HG02981 (cell line): ENCODE measurements around the gene CNTN4.
"Not testable (repeated sequence)": the region's sequence is repeated elsewhere in the genome, so short reads cannot be mapped to it uniquely, and the experiment has no call there.

ENCODE experiments used
- ATAC-seq: cut with Tn5 transposase; IDR thresholded peaks from one replicate; pipeline ENCODE4 v1.9.1; 2021; ENCODE audit warnings: mild to moderate bottlenecking, moderate library complexity; ENCODE audit not compliant: unreplicated experiment

Gene CNTN4

DNA sequence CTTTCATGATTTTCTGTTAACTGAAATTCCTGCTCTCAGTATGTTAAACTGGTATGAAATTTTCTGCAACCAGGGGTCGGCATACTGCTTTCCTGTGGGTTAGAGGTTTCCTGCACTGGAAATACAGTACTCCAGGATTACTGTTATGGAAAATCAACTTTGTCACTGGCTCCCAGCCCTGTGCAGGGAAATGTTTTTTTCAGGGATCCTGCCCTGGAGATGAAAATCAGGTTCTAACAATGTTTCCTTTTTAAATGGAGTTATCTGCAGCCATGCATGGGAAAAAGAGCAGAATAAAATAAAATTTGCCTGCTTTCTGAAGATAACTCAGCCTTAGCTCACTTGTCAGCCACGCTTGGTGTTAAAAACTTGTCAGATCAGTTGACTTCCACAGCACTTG lies 791.1 kb downstream of the CNTN4 start:
- no peak for ATAC-seq

DNA sequence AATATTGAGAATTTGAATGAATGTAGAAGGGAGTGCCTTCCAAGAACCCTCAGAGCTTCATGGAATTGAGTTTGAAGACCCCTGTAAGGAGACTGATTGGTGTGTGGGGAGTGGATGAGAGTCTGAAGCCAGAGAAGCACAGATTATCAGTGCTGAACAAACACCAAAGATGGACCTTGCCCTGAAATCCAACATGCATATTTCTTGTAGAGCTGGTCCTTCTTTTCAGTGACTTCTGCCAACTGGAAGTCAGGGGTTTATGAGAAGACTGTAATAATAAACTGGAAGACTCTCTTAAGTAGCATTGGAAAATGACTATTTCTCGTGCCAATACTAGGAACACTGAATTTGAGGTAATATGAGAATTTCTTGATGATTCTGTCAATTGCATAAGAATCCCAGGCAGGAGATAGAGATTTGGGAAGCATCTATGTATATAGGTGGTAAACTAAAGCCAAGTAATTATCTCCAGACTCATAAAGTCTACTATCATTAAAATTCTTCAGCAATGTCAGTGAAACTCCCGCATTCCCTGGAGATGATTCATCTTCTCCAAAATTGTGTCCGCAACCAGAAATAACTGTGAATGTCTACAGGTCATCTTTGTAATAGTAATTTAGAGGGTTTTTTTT lies 797.8 kb downstream of the CNTN4 start:
- no peak for ATAC-seq

DNA sequence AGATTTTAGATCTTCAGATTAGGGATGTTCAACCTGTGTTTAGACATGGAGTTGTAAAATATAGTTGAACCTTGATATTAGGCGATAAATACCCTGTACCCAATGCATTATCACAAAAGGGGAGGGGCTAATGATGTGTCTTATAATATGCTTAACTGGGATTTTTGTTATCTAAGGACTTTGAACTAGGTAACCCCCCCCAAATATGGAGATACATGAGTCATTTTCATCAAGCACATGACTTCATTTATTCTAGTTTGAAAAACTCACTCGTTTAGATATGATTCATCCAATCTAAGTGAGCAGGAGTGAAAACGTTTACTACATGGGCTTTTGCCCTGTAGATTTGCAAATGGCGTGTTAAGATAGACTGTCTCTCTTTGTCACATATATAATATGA lies 799.2 kb downstream of the CNTN4 start:
- no peak for ATAC-seq

DNA sequence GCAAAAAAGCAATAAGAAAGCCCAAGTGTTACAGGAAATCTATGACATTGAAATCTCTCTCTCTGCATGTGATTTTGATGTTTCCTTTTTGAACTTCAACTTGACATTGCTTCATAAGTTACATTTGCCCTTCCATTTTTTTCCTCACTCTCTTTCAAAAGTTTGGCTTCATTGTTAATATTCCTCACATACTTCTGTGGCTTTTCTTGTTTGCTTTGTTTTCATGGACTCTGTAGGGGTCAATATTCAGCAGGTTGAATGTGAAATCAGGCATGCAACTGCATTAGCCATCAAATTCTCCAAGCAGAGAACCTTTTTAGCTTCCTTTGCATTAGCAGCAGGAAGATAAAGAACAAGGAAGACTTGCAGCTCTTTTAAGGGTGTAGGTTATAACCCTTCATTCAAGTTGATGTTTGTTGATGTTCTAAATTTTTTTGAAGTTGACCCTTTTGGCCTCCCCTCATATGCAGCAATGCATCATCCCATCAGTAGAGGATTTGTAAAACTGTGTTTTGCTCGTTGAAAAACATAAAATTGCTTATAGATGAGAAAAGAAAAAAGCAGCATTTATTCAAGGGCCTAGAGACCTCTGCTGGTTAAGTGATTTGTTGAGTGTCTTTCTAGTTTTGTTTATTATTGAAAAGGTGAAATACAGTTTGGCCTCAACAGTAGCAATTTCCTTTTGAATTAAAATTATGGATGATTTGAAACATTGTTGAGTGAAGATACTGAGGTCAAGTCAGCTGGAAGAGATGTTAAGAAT lies 800.1 kb downstream of the CNTN4 start:
- ATAC-seq, result no peak

DNA sequence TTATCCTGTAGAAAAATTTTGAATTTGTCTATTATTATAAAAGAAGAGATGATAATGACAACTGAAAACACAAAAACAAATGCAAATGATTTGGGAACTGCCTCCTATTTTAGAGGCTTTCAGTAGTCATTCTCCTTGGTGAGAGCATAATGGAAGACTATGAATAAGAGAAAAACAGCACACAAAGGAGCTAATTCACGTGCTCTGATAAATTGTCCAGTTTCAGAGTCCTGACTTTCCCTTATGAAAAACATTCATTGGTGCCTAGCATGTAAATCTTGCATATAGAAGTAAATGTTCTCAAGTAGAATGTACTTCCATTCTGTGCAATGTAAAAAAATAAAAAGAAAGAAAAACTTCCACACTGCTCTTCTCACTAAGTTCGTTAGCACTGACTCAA lies 805.4 kb downstream of the CNTN4 start:
- no peak for ATAC-seq

DNA sequence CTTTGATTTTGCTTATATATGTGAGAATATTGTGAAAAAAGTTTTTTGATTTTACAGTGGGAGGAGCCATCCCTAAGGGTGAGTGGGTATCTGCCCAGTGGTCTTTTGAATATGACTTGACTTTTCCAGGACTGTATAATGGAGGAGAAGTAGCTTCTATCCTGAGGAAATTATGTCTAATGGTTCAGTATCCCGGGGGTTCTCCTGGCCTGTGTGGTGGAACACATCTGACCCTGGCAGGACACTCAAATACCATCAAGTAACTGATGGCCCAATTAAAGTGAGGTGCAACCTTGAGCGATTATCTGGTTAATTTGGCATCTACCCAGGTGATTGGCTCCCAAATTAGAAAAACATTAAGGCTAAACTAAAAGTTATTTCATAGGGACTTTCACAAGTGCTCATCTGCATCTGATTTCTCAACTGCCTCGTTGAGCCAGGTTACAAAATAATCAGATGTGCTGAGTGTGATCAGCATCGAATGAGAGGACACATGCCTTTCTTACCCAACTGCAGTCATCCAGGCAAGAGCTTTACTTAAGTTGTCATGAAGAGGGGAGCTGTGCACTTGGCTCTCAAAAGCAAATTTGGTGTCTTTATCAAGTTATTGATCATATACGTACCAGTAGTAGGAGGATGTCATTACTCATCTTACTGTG lies 810.2 kb downstream of the CNTN4 start:
- no peak for ATAC-seq

DNA sequence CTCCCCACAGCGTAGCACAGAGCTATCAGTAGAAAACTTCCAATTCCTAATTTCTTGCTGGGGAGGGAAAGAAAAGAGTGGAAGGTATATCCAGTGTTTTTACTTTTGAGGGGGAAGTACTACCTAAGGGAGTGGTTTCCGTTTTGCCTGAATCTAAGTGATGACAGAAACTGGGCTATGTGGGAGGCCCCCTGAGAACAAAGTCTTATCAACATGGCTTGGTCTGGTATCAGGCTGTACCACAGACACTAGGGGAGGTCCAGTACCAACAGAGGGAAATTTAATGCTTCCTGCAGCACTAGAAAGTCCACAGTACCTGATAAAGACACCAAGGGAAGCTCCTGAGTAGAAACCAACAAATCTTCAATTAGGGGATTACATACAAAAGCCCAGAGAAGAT lies 812.3 kb downstream of the CNTN4 start:
- ATAC-seq, result no peak

DNA sequence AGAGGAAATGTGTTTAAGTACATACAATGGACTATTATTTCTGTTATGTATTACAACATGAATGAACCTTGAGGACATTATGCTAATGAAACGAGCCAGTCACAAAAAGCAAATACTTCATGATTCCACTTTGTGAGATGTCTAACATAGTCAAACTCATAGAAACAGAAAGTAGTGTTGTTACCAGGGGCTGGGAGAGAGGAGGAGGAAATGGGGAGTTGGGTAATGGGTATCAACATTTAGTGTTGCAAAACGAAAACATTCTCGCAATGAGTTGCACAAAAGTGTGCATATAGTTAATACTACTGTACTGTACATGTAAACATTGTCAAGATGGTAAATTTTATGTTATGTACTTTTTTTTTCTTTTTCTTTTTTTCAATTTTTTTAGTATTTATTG lies 817.2 kb downstream of the CNTN4 start:
- no peak for ATAC-seq

DNA sequence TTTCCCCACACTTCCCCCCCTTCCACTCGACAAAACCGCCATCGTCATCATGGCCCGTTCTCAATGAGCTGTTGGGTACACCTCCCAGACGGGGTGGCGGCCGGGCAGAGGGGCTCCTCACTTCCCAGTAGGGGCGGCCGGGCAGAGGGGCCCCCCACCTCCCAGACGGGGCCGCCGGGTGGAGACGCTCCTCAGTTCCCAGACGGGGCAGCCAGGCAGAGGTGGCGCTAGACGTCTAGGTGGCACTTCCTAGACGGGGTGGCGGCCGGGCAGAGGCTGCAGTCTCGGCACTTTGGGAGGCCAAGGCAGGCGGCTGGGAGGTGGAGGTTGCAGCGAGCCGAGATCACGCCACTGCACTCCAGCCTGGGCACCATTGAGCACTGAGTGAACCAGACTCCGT lies 818.0 kb downstream of the CNTN4 start:
- ATAC-seq, result not testable (repeated sequence)

DNA sequence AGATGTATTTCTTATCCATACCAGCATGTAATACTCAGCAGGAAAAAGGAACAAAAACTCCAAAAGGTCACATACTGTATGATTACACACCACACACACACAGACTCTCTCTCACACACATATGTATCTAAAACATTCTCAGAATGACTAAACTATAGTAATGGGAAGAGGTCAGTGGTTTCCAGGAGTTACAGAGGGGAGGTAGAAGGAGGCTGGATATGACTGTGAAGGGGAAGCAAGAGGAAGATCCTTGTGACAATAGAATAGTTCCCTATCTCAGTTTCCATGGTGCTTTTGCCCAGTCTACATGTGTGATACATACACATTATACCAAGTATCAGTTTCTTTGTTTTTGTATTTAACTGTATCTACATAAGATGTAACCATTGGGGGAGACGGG lies 821.4 kb downstream of the CNTN4 start:
- ATAC-seq, result peak; percentile 56

DNA sequence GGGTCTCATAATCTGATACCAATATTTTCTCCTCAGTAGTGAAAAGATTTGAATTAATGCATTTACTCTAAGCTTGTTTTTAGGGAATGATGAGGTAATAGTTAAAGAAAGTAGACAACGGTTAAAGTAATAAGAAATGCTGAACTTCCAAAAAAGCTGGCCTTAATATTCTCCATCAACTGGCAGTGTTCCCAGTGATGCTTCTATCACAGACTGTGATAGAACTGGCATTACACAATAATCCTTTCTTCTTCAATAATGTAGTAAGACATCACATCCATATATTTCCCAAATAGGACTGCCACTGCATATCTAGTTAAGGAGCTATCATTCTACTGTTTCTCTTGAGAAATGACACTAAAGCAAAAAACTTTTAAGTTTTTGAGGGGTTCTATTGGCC lies 822.8 kb downstream of the CNTN4 start:
- no peak for ATAC-seq

DNA sequence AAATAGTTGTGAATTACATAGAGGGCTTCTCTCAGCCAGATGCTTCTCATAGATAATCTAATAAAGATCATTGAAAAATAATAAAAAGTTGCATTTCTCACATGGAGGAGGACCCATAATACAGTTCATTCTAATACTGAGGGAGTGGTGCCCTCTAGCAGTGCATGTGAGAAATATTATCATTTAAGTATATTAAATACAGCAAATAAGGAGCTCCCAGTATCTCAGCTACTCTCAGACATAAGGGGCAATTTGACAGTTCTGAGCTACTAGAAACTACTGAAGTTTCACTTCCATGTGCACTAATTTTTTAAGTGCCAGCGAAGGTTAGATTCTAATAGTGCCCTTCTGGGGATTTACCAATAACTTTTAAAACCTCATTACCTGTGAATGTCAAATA lies 823.2 kb downstream of the CNTN4 start:
- peak; percentile 64 for ATAC-seq

DNA sequence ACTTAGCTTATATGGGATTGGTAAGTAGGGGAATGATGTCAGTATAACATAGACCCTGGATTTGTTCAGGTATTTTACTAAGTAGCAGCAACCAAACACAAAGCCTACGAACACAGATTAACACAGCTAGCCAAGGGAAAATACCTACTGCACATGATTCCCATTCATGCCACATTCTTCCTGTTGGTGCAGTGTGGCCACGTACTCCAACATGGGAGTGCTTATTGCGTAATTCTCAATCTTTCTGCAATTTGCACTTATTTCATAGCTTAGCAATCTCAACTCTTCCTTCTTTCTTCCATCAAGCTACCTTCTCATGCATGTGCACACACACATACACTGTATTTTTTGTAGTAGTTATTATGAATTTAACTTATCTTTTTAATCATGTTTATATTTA lies 824.7 kb downstream of the CNTN4 start:
- no peak for ATAC-seq

DNA sequence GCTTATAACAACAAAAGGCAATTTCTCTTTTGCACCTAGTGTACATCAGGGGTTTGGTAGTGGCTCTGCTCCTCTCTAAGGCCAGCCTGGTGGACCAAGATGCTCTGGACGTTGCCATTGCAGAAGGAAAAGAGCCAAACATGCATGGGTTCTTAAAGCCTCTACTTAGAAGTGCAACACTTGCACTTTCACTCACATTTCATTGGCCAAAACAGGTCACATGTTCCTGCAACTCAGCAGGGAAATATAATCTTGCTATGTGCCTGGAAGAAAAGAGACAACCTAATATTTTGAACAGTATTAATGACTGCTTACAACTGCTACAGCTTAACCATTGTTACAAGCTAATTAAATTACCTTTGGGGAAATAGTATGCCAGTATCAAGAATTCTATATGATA lies 828.6 kb downstream of the CNTN4 start:
- no peak for ATAC-seq

DNA sequence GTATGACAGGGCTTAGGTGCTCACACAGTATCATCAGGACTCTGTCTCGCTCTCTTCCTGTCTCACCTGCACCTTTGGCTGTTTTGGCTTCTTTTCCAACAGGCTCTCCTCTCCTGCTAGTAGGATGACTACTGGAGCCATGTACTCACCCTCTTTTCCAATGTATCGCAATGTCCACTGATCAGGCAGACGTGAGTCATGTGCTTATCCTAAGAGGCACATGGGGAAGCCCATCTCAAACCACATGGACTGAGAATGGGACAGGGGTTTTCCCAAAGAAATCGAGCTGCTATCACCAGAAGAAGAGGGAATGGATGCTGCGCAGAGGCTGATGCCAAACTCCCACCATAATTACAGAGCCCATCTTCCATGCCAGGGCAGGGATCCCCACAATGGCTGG lies 830.9 kb downstream of the CNTN4 start:
- ATAC-seq, result no peak

DNA sequence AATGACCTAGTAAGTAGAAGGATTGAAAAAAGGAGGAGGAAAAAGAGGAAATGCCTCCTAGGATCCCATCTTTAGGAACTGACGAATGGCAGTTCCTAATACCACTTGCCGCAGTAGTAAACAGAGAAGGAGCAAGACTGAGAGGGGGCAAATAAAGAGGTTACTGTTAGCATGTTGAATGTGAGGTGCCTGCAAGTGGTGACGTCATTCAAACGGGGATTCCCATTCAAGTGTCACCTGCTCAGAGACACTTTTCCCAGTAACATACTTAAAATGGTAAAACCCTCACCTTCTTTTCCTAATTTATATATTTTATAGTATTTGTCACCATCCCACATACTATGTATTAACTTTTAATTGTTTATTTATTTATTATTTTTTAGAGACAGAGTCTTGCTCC lies 832.6 kb downstream of the CNTN4 start:
- ATAC-seq, result no peak

DNA sequence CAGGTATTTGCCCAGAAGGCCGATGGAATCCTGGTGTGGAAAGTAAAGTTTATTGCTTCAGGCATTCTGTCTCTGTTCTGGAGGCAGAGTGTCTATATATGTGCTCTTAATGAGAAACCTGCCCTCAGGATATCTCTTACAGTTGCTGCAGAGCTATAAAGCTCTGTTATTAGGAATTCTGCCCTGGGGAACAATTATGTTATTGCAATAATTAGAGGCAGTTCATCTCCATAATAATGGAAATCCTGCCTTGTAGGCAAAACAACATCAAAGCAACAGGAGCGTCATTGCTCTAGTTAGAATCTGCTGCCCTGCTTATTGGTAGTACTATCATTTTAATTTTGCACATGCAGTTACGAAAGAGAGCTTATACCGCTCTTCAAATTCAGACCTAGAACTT lies 835.9 kb downstream of the CNTN4 start:
- no peak for ATAC-seq

DNA sequence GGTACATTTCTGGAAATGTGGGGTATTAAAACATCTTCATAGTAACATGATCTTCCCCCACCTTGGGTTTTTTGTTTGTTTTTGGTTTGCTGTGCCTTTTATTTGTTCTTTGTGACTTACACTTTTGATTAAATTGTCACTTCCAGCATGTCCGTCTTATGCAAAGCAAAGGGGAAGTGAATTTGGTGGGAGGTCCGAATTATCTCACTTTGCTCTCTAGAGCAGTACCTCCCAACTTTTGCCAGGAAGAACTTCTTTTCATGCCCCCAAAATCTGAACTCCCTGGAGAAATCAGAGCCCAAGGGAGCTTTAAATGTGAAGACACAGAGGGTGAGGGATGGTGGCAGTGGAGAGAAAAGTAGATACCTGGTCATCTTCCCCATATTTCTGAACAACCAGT lies 838.4 kb downstream of the CNTN4 start:
- no peak for ATAC-seq

DNA sequence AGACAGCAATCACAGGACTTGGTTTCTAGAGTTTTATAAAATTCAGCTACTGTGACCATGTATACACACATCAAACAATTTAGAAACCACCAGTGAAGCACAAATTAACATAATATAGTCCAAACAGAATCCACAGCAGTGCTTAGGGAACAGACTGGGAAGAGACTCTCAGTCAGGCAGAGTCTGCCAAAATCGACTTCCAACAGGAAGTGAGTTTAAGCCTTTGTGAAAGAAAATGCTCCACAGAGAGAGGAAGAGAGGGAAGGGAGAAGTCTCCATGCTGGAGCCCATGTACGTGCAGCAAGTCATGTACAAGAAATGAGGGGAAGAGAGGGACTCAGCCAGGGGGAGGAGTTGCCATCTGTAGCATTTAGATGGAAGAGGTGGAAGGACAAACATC lies 838.9 kb downstream of the CNTN4 start:
- no peak for ATAC-seq

DNA sequence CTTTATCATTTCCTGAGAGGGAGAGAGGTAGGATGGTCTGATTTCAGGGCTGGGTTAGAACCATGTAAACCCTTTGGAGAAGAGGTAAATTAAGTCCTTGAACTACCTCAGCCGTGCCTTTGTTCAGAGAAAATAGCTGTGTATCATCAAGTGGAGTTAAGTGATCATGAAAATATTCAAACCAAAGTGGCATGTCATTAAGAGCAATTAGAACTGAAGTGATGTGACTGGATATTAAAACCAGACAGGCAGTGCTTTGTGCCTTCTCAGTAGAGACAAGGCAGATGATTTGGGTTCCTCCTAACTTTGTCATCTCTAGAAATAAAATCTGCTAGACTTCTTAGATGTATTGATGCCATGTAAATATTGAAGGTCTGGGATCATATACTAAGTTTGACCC lies 840.0 kb downstream of the CNTN4 start:
- no peak for ATAC-seq

DNA sequence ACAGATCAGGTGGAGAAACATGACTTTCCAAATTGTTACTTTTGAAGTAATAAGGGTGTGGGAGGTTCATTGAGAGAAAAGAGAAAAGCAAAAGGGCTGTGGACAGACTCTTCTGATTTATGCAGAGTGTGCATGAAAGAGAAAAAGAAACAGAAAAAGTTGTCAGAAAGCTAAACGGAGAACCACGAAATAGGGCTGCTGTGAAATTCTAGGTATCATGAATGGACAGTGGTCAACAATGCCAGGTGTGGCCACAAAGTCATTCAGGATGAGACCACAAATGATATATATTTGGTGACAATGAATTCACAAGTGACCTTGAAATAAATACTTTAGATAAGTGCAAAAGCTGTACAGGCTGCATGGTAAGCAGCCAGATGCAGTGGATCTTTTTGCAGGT lies 841.4 kb downstream of the CNTN4 start:
- no peak for ATAC-seq

DNA sequence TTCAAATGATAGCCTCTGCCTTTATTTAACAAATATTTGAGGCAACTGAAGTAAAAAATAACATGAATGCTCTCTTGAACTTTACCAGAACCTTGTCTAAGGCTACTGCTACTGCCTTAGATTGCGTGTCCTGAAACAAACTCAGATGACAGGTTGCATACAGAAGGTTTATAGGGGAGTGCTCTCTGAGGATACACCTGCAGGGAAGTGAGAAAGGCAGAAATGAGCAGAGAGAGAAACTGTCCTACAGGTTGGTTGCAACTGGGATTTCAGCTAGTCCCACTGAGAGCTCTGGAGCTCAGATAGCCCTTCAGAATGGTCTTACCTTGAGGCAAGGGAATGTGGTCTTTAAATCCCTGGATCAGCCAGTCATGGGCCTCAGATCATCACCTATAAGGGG lies 846.0 kb downstream of the CNTN4 start:
- peak; percentile 75 for ATAC-seq
